Keratinocyte (primary cell): ENCODE measurements around the gene MYL5. TPM values are rescaled to one million over a fixed set of nuclear protein-coding genes. Genes with fewer than 3 reads are reported as not detected.
"Not testable (repeated sequence)": the region's sequence is repeated elsewhere in the genome, so short reads cannot be mapped to it uniquely, and the experiment has no call there.

Experiments used
- DNase-seq: peaks from one replicate; pipeline ENCODE4 v3.0.0-alpha.2; 2011; ENCODE audit warnings: low read depth, missing footprints, low spot score
- FAIRE-seq: peaks from 2 replicates; lab custom pipeline; 2011; peaks lifted over from hg19 to GRCh38; lab: Jason Lieb, UNC
- H2AFZ ChIP-seq: 2 replicates; pipeline ENCODE4 v1.6.0; 2012; ENCODE audit warnings: low read length, control low read depth, inconsistent platforms; ENCODE audit not compliant: control insufficient read depth
- H3K27ac ChIP-seq: 2 replicates; pipeline ENCODE4 v1.5.1; 2011; ENCODE audit warnings: low read length; ENCODE audit not compliant: control insufficient read depth, insufficient read depth
- H3K27me3 ChIP-seq: 3 replicates; pipeline ENCODE4 v1.6.0; 2011; ENCODE audit warnings: low read length; ENCODE audit not compliant: control insufficient read depth, insufficient read depth; ENCODE audit errors: extremely low read depth
- H3K36me3 ChIP-seq, 2 experiments: 2 replicates in 1 of 2; 3 replicates in 1 of 2; pipeline ENCODE4 v1.5.1; 2011; ENCODE audit warnings: low read length in 2 of 2, mild to moderate bottlenecking in 1 of 2; ENCODE audit not compliant: control insufficient read depth in 2 of 2, insufficient read depth in 2 of 2; ENCODE audit errors: extremely low read depth in 1 of 2
- H3K4me1 ChIP-seq: 3 replicates; pipeline ENCODE4 v1.5.1; 2011; ENCODE audit warnings: low read length; ENCODE audit not compliant: control insufficient read depth, insufficient read depth; ENCODE audit errors: extremely low read depth
- H3K4me2 ChIP-seq: 3 replicates; pipeline ENCODE4 v1.6.0; 2011; ENCODE audit warnings: low read depth, low read length; ENCODE audit not compliant: control insufficient read depth, insufficient read depth; ENCODE audit errors: extremely low read depth
- H3K4me3 ChIP-seq, 3 experiments: fragments of 200-600 bp in 1 of 3; sonication (generic) in 1 of 3; 2 replicates in 2 of 3; 3 replicates in 1 of 3; pipeline ENCODE4 v1.5.1; 2011 to 2016; ENCODE audit warnings: low read length in 3 of 3, mild to moderate bottlenecking in 3 of 3, control low read depth in 2 of 3, inconsistent platforms in 1 of 3, low read depth in 1 of 3, mixed read lengths in 1 of 3, mixed run types in 1 of 3, moderate library complexity in 1 of 3; ENCODE audit not compliant: control insufficient read depth in 2 of 3, insufficient read depth in 2 of 3; ENCODE audit errors: extremely low read depth in 1 of 3
- H3K79me2 ChIP-seq: 2 replicates; pipeline ENCODE4 v1.6.0; 2012; ENCODE audit warnings: low read length; ENCODE audit not compliant: control insufficient read depth, insufficient read depth
- H3K9ac ChIP-seq: 3 replicates; pipeline ENCODE4 v1.6.0; 2011; ENCODE audit warnings: low read length; ENCODE audit not compliant: control insufficient read depth, insufficient read depth; ENCODE audit errors: extremely low read depth
- H3K9me1 ChIP-seq: 3 replicates; pipeline ENCODE4 v1.6.0; 2011; ENCODE audit warnings: low read length; ENCODE audit not compliant: control insufficient read depth, insufficient read depth; ENCODE audit errors: extremely low read depth
- H3K9me3 ChIP-seq: 2 replicates; pipeline ENCODE4 v1.5.1; 2012; ENCODE audit warnings: low read depth, low read length; ENCODE audit not compliant: control insufficient read depth
- H4K20me1 ChIP-seq: 3 replicates; pipeline ENCODE4 v1.6.0; 2011; ENCODE audit warnings: low read length; ENCODE audit not compliant: control insufficient read depth, insufficient read depth; ENCODE audit errors: extremely low read depth
- CTCF ChIP-seq, 3 experiments: IDR thresholded peaks in 1 of 3; conservative IDR thresholded peaks in 1 of 3; optimal IDR thresholded peaks in 1 of 3; 2 replicates in 2 of 3; 3 replicates in 1 of 3; pipeline versions ENCODE3 to v1.5.1; 2011; ENCODE audit warnings: low read length in 3 of 3, mild to moderate bottlenecking in 3 of 3, moderate library complexity in 2 of 3, control low read depth in 1 of 3, inconsistent platforms in 1 of 3; ENCODE audit not compliant: insufficient read depth in 2 of 3; ENCODE audit errors: extremely low read depth in 1 of 3
- EZH2 ChIP-seq: IDR thresholded peaks from one replicate; pipeline ENCODE4 v1.6.1; 2012; ENCODE audit warnings: inconsistent platforms, mild to moderate bottlenecking, low read length, moderate library complexity
- dilution Hi-C: fragments of 300-500 bp; cut with MboI; formaldehyde crosslinking; loops from one replicate; pipeline ENCODE4 v1.7.0; 2020; ENCODE audit warnings: low sequenced_read_pairs; ENCODE audit not compliant: extremely low pct_ligation_motif_present
- polyA plus RNA-seq, 5 experiments: library from polyadenylated mRNA; depleted of rRNA in 3 of 5; stranded (reverse) in 3 of 5; stranded (forward) in 1 of 5; unstranded in 1 of 5; fragments of >200 nt; gene quantifications; 1 replicate in 1 of 5; 2 replicates in 3 of 5; 3 replicates in 1 of 5; pipeline versions ENCODE4 v1.2.1 to v1.2.3, GENCODE V29; 2011 to 2012; ENCODE audit warnings: missing spikeins in 2 of 5, low read depth in 1 of 5, low replicate concordance in 1 of 5

Gene MYL5
- polyA plus RNA-seq, 1 donor (not counting 4 experiments of a cell fraction or from before 2014, with no cell fraction given): 8.0 TPM

- dilution Hi-C loops: no loop called here
- no peak overlapping the region for H3K4me2 ChIP-seq
- no peak for TF ChIP-seq CTCF (optimal IDR thresholded peaks at IDR 0.05 in 1 of 3, IDR thresholded peaks at IDR 0.05 in 1 of 3, conservative IDR thresholded peaks at IDR 0.05 in 1 of 3; ENCODE audit: extremely low read depth in 1 of 3, insufficient read depth in 2 of 3, low read length in 3 of 3)
- TF ChIP-seq EZH2: no peak
- no peak overlapping the region for H2AFZ ChIP-seq
- H3K9ac ChIP-seq: no peak overlapping the region
- H3K4me1 ChIP-seq: no peaks in the 10 kb centered on the region
- peaks cover 10 to 11% of the 10 kb centered on the region in 2 experiments for H3K36me3 ChIP-seq
- no peak for DNase-seq
- H4K20me1 ChIP-seq: no peaks in the 10 kb centered on the region
- FAIRE-seq: no peak
- no peaks in the 10 kb centered on the region for H3K9me3 ChIP-seq
- no peaks in the 10 kb centered on the region for H3K79me2 ChIP-seq
- H3K27ac ChIP-seq: no peak overlapping the region
- no peaks in the 10 kb centered on the region for H3K9me1 ChIP-seq
- no peak overlapping the region for H3K4me3 ChIP-seq
- peaks cover 18% of the 10 kb centered on the region for H3K27me3 ChIP-seq
These were observed 7.4 kb upstream of the MYL5 start for GRCh38 chr4:666822-667544.

DNA sequence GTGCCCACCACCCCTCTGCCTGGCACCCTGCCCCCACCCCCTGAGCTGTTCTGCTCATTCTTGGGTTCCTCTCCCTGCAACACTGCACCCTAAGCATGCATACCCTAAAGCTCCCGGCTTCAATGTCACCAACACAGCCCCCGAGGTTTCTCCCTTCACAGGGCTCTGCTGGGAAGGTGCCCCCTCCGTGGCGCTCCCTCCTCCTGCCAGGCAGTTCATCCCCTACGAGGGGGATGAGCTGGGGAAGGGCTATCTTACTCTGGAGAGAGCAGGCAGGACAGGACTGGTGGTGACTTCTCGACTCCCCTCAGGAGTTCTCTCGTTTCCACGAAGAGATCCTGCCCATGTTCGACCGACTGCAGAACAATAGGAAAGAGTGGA lies 6.8 kb upstream of the MYL5 start:
- TF ChIP-seq EZH2: no peak
- TF ChIP-seq CTCF (optimal IDR thresholded peaks at IDR 0.05 in 1 of 3, IDR thresholded peaks at IDR 0.05 in 1 of 3, conservative IDR thresholded peaks at IDR 0.05 in 1 of 3; ENCODE audit: extremely low read depth in 1 of 3, insufficient read depth in 2 of 3, low read length in 3 of 3): no peak
- Histone ChIP-seq H3K9ac (no peak overlapping the region), H4K20me1 (no peaks in the 10 kb centered on the region), H3K9me1 (no peaks in the 10 kb centered on the region), H3K27ac (no peak overlapping the region), H3K4me1 (no peaks in the 10 kb centered on the region), H3K36me3 (peaks cover 12 to 16% of the 10 kb centered on the region in 2 experiments), H3K4me2 (no peak overlapping the region), H2AFZ (no peak overlapping the region), H3K4me3 (no peak overlapping the region), H3K79me2 (no peaks in the 10 kb centered on the region), H3K9me3 (no peaks in the 10 kb centered on the region), H3K27me3 (peaks cover 18% of the 10 kb centered on the region)
- dilution Hi-C loops: no loop called here
- DNase-seq: no peak
- no peak for FAIRE-seq

GRCh38 chr4:668219-668618 lies 6.1 kb upstream of the MYL5 start:
- not testable (repeated sequence) for H2AFZ ChIP-seq, FAIRE-seq

More at GRCh38 chr4:668219-668618, 6.1 kb upstream of the MYL5 start:
- DNase-seq, H3K9me3 ChIP-seq, H3K9ac ChIP-seq, dilution Hi-C loops, H3K4me2 ChIP-seq, H3K27ac ChIP-seq, H3K4me1 ChIP-seq, H3K4me3 ChIP-seq, H4K20me1 ChIP-seq, H3K9me1 ChIP-seq, H3K79me2 ChIP-seq: not testable (repeated sequence)
- peaks cover 12% of the 10 kb centered on the region for H3K27me3 ChIP-seq
- H3K36me3 ChIP-seq: peaks cover 12 to 16% of the 10 kb centered on the region in 2 experiments
